ENCODE measurements around the gene KCNAB1. TPM values are rescaled to one million over a fixed set of nuclear protein-coding genes. Genes with fewer than 3 reads are reported as not detected.

The KCNAB1 gene
- total RNA-seq, 1 experiment from 2014 or later, result 1.4 TPM

- POLR2A ChIA-PET (ENCODE audit: unreplicated experiment), result interaction anchor here (0.6 kb wide), 2 partner anchors 18 to 209 kb away, joined by 3 to 7 read pairs; no protein-coding TSS in a partner anchor
- Histone ChIP-seq H3K36me3 (ENCODE audit: low read depth) (no peaks in the 10 kb centered on the region), H3K4me1 (replicated peaks; ENCODE audit: insufficient read depth) (no peaks in the 10 kb centered on the region), H3K79me2 (ENCODE audit: low read depth) (no peaks in the 10 kb centered on the region), H3F3A (ENCODE audit: insufficient read depth, low read depth) (no peaks in the 10 kb centered on the region), H3K27ac (no peak overlapping the region), H3K27me3 (ENCODE audit: insufficient read depth, low read depth) (peaks cover 9% of the 10 kb centered on the region; the same call in 1 of the 2 replicates), H3K9me3 (ENCODE audit: insufficient read depth, low read depth) (no peaks in the 10 kb centered on the region), H4K20me1 (ENCODE audit: insufficient read depth) (no peaks in the 10 kb centered on the region), H2AFZ (no peak overlapping the region), H3K9me2 (ENCODE audit: insufficient read depth) (no peaks in the 10 kb centered on the region), H3K4me3 (no peak overlapping the region), H3K4me2 (no peak overlapping the region)
- TF ChIP-seq, protein P1, sequence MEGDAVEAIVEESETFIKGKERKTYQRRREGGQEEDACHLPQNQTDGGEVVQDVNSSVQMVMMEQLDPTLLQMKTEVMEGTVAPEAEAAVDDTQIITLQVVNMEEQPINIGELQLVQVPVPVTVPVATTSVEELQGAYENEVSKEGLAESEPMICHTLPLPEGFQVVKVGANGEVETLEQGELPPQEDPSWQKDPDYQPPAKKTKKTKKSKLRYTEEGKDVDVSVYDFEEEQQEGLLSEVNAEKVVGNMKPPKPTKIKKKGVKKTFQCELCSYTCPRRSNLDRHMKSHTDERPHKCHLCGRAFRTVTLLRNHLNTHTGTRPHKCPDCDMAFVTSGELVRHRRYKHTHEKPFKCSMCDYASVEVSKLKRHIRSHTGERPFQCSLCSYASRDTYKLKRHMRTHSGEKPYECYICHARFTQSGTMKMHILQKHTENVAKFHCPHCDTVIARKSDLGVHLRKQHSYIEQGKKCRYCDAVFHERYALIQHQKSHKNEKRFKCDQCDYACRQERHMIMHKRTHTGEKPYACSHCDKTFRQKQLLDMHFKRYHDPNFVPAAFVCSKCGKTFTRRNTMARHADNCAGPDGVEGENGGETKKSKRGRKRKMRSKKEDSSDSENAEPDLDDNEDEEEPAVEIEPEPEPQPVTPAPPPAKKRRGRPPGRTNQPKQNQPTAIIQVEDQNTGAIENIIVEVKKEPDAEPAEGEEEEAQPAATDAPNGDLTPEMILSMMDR (conservative IDR thresholded peaks at IDR 0.05), result peak; percentile 82
- no peak for TF ChIP-seq EZH2 (IDR thresholded peaks at IDR 0.05; ENCODE audit: low read depth)
- peak in 1 of 2 experiments; percentile 25 for DNase-seq
- BruUV-seq (replicated peaks), result no TSS peak
- intact Hi-C loops (cut with micrococcal nuclease; ENCODE audit: unreplicated experiment), result loop anchor here (5.0 to 10.0 kb wide), 2 partner anchors 122 to 230 kb away; no protein-coding TSS in a partner anchor
- CTCF ChIA-PET, result interaction anchor here (0.8 to 2.1 kb wide), 2 partner anchors 208 to 233 kb away, joined by 3 to 7 read pairs; no protein-coding TSS in a partner anchor
These were observed 262.3 kb downstream of the KCNAB1 start for GRCh38 chr3:156382458-156383346.

DNA sequence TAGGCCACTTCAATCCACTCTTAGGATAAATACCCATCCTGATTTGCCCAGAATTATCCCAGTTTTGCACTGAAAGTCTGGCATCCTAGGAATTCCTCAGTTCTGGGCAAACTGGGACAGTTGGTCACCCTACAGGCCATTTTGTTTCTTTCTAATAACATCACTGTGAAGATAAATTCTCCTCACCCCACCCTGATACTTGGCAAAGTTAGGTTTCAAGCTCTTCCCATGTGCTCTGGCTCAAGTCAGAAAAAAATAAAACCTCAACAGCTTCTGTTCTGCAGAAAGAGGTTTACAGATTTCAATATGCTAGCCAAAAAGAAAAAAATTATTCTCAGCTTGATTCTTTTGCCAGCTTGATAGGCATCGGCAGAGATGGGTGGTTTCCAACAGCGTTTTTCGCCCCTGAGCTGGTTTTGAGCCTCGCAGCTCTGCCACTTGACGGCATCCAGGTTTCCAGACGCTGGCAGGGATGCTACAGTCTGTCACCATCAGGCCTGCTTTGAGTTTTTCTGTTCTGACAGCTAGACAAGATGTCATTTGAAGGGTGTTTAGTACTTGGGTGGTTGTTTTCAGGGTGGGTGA is 263.2 kb downstream of the KCNAB1 start:
- intact Hi-C loops (cut with micrococcal nuclease; ENCODE audit: unreplicated experiment), result loop anchor here (5.0 to 10.0 kb wide), 2 partner anchors 121 to 231 kb away; no protein-coding TSS in a partner anchor
- POLR2A ChIA-PET (ENCODE audit: unreplicated experiment), result interaction anchor here (0.6 kb wide), 1 partner anchor 208 kb away, joined by 7 read pairs; no protein-coding TSS in a partner anchor
- H2AFZ ChIP-seq, result no peak overlapping the region
- H3K9me3 ChIP-seq (ENCODE audit: insufficient read depth, low read depth), result no peaks in the 10 kb centered on the region
- no peak for DNase-seq
- no peaks in the 10 kb centered on the region for H3K9me2 ChIP-seq (ENCODE audit: insufficient read depth)
- CTCF ChIA-PET, result interaction anchor here (0.6 to 2.1 kb wide), 2 partner anchors 234 to 339 kb away, joined by 3 to 7 read pairs; no protein-coding TSS in a partner anchor
- no peak overlapping the region for H3K4me2 ChIP-seq
- no TSS peak for BruUV-seq (replicated peaks)
- H3K27me3 ChIP-seq (ENCODE audit: insufficient read depth, low read depth), result peaks cover 9% of the 10 kb centered on the region; the same call in 1 of the 2 replicates
- no peak for TF ChIP-seq EZH2 (IDR thresholded peaks at IDR 0.05; ENCODE audit: low read depth)
- TF ChIP-seq, protein P1 (conservative IDR thresholded peaks at IDR 0.05), result no peak
- no peaks in the 10 kb centered on the region for H3K79me2 ChIP-seq (ENCODE audit: low read depth)
- H3F3A ChIP-seq (ENCODE audit: insufficient read depth, low read depth), result no peaks in the 10 kb centered on the region
- H3K27ac ChIP-seq, result no peak overlapping the region
- H3K4me3 ChIP-seq, result no peak overlapping the region
- no peaks in the 10 kb centered on the region for H3K36me3 ChIP-seq (ENCODE audit: low read depth)
- no peaks in the 10 kb centered on the region for H4K20me1 ChIP-seq (ENCODE audit: insufficient read depth)
- no peaks in the 10 kb centered on the region for H3K4me1 ChIP-seq (replicated peaks; ENCODE audit: insufficient read depth)

Data from PC-9 (cell line).